HCT116 (cell line): ENCODE data around the gene PARP12. TPM values are rescaled to one million over a fixed set of nuclear protein-coding genes. Genes with fewer than 3 reads are reported as not detected.

ENCODE experiments used
- ATAC-seq: fragments of 200-7000 bp; cut with Tn5 transposase; 2 replicates; pipeline ENCODE4 v1.9.1; 2020; ENCODE audit warnings: mild to moderate bottlenecking, moderate library complexity
- BruUV-seq: library from RNA; stranded (reverse); fragments of 400-500 nt; replicated peaks from 2 replicates; lab custom pipeline; 2021; lab: Mats Ljungman, UMichigan
- CTCF ChIA-PET: fragments of 300-600 bp; sonication (Branson Sonifier 250); formaldehyde crosslinking; loops from one replicate; lab custom pipeline; 2021; ENCODE audit warnings: antibody characterized with exemption; lab: Charles Lee
- POLR2A ChIA-PET: fragments of 300-600, 350-600 bp; sonication (Branson Sonifier 250); formaldehyde crosslinking; loops from one replicate; lab custom pipeline; 2021; ENCODE audit warnings: antibody characterized with exemption; lab: Charles Lee
- RAD21 ChIA-PET, 2 experiments: fragments of 300-600 bp; sonication (Branson Sonifier 250); formaldehyde crosslinking; loops; one replicate each; lab custom pipeline; 2023; ENCODE audit warnings: low total read pairs in 2 of 2; ENCODE audit not compliant: uncharacterized antibody in 2 of 2, unreplicated experiment in 2 of 2, low non-redundant PET in 1 of 2; lab: Charles Lee
- DNase-seq: peaks from one replicate; pipeline ENCODE4 v3.0.0-alpha.2; 2010; ENCODE audit warnings: low read depth, low spot score
- H2AFZ ChIP-seq: fragments of 200-600 bp; shearing (Covaris generic), sonication (generic); 2 replicates; pipeline ENCODE4 v1.6.1; 2017; ENCODE audit warnings: low read depth, mixed run types, mixed read lengths, antibody characterized with exemption, low read length; ENCODE audit not compliant: poor library complexity, severe bottlenecking
- H3K27ac ChIP-seq: 2 replicates; pipeline ENCODE4 v1.5.1; 2012; ENCODE audit warnings: low read depth, low read length
- H3K27me3 ChIP-seq: fragments of 200-600 bp; sonication (generic); 2 replicates; pipeline ENCODE4 v1.6.1; 2016; ENCODE audit warnings: mixed run types, low read length, mixed read lengths; ENCODE audit not compliant: insufficient read depth
- H3K36me3 ChIP-seq, 2 experiments: fragments of 200-500 bp in 1 of 2; fragments of 200-600 bp in 1 of 2; sonication (Bioruptor generic) in 1 of 2; sonication (generic) in 1 of 2; 2 replicates each; pipeline versions ENCODE4 v1.5.1 to v1.6.1; 2014 to 2016; ENCODE audit warnings: low read length in 2 of 2, inconsistent platforms in 1 of 2, mixed read lengths in 1 of 2, mixed run types in 1 of 2; ENCODE audit not compliant: insufficient read depth in 2 of 2, control insufficient read depth in 1 of 2
- H3K4me1 ChIP-seq, 2 experiments: fragments of 200-600 bp in 1 of 2; sonication (generic) in 1 of 2; 2 replicates each; pipeline versions ENCODE4 v1.5.1 to v1.6.1; 2012 to 2017; ENCODE audit warnings: low read length in 2 of 2, inconsistent platforms in 1 of 2, mild to moderate bottlenecking in 1 of 2, mixed read lengths in 1 of 2, mixed run types in 1 of 2, moderate library complexity in 1 of 2; ENCODE audit not compliant: insufficient read depth in 2 of 2, control insufficient read depth in 1 of 2
- H3K4me2 ChIP-seq: fragments of 200-600 bp; sonication (generic); 2 replicates; pipeline ENCODE4 v1.6.1; 2017; ENCODE audit warnings: mixed run types, low read length, mixed read lengths
- H3K4me3 ChIP-seq, 2 experiments: fragments of 200-600 bp in 1 of 2; sonication (generic) in 1 of 2; replicated peaks in 1 of 2; 2 replicates each; pipeline ENCODE4 v1.5.1; 2011 to 2016; ENCODE audit warnings: low read length in 2 of 2, control low read depth in 1 of 2, low read depth in 1 of 2, mild to moderate bottlenecking in 1 of 2, mixed read lengths in 1 of 2, mixed run types in 1 of 2
- H3K79me2 ChIP-seq: fragments of 200-600 bp; sonication (generic); 2 replicates; pipeline ENCODE4 v1.6.1; 2017; ENCODE audit warnings: mild to moderate bottlenecking, mixed run types, low read length, moderate library complexity, mixed read lengths; ENCODE audit not compliant: insufficient read depth
- H3K9ac ChIP-seq: fragments of 200-600 bp; sonication (generic); 2 replicates; pipeline ENCODE4 v1.6.1; 2016; ENCODE audit warnings: low read length, mixed read lengths
- H3K9me2 ChIP-seq: fragments of 200-600 bp; sonication (generic), shearing (Covaris generic); 2 replicates; pipeline ENCODE4 v1.6.1; 2017; ENCODE audit warnings: mixed run types, mild to moderate bottlenecking, moderate library complexity; ENCODE audit not compliant: insufficient read depth
- H3K9me3 ChIP-seq, 2 experiments: fragments of 200-500 bp in 1 of 2; fragments of 200-600 bp in 1 of 2; sonication (Bioruptor generic) in 1 of 2; sonication (generic) in 1 of 2; 2 replicates each; pipeline ENCODE4 v1.6.1; 2014 to 2017; ENCODE audit warnings: low read length in 2 of 2, mixed read lengths in 2 of 2, inconsistent platforms in 1 of 2, low read depth in 1 of 2, mild to moderate bottlenecking in 1 of 2, mixed run types in 1 of 2, moderate library complexity in 1 of 2; ENCODE audit not compliant: control insufficient read depth in 1 of 2, insufficient read depth in 1 of 2
- H4K20me1 ChIP-seq: fragments of 200-600 bp; sonication (generic), shearing (Covaris generic); 2 replicates; pipeline ENCODE4 v1.6.1; 2017; ENCODE audit warnings: mixed run types, mild to moderate bottlenecking, moderate library complexity; ENCODE audit not compliant: insufficient read depth
- CEBPB ChIP-seq: IDR thresholded peaks from 2 replicates; pipeline ENCODE4 v1.6.1; 2012; ENCODE audit warnings: low read depth
- CTCF ChIP-seq, 3 experiments: fragments of 200-600 bp in 1 of 3; sonication (generic) in 1 of 3; IDR thresholded peaks in 2 of 3; conservative IDR thresholded peaks in 1 of 3; 2 replicates each; pipeline ENCODE4 v1.5.1; 2012 to 2017; ENCODE audit warnings: low read depth in 2 of 3, low read length in 2 of 3, antibody characterized with exemption in 1 of 3, borderline replicate concordance in 1 of 3, control low read depth in 1 of 3, mild to moderate bottlenecking in 1 of 3, mixed read lengths in 1 of 3, mixed run types in 1 of 3, moderate library complexity in 1 of 3; ENCODE audit not compliant: insufficient read depth in 1 of 3
- EGR1 ChIP-seq: IDR thresholded peaks from 2 replicates; pipeline ENCODE4 v1.6.1; 2012; ENCODE audit warnings: low read depth
- EZH2 ChIP-seq: fragments of 200-600 bp; sonication (generic); IDR thresholded peaks from 2 replicates; pipeline ENCODE4 v1.6.1; 2017; ENCODE audit warnings: antibody characterized with exemption, mixed run types
- FOSL1 ChIP-seq: IDR thresholded peaks from 2 replicates; pipeline ENCODE4 v1.6.1; 2012; ENCODE audit warnings: low read depth
- JUND ChIP-seq: IDR thresholded peaks from 2 replicates; pipeline ENCODE4 v1.6.1; 2012
- MAX ChIP-seq: IDR thresholded peaks from 2 replicates; pipeline ENCODE4 v1.6.1; 2012
- RAD21 ChIP-seq: IDR thresholded peaks from 2 replicates; pipeline ENCODE4 v1.6.1; 2012; ENCODE audit warnings: low read depth, mild to moderate bottlenecking
- REST ChIP-seq: IDR thresholded peaks from 2 replicates; pipeline ENCODE4 v1.6.1; 2012; ENCODE audit warnings: low read depth
- SIN3A ChIP-seq: IDR thresholded peaks from 2 replicates; pipeline ENCODE4 v1.6.1; 2012; ENCODE audit warnings: low read depth
- SP1 ChIP-seq: IDR thresholded peaks from 2 replicates; pipeline ENCODE4 v1.6.1; 2012; ENCODE audit warnings: low read depth
- YY1 ChIP-seq: IDR thresholded peaks from 2 replicates; pipeline ENCODE4 v1.6.1; 2011; ENCODE audit warnings: low read length, low read depth, moderate library complexity, mild to moderate bottlenecking; ENCODE audit not compliant: insufficient replicate concordance; ENCODE audit errors: extremely low read depth
- ZFX ChIP-seq: fragments of 450-650 bp; IDR thresholded peaks from 2 replicates; pipeline ENCODE4 v1.6.1; 2017
- ZNF274 ChIP-seq: fragments of 200-500 bp; sonication (Bioruptor generic); IDR thresholded peaks from 2 replicates; pipeline ENCODE4 v1.6.1; 2014; ENCODE audit warnings: mild to moderate bottlenecking, low read depth, low read length, inconsistent platforms
- intact Hi-C: fragments of 100-400 bp; cut with micrococcal nuclease; formaldehyde crosslinking; loops from 2 replicates; pipeline ENCODE4 v1.10.0; 2022
- total RNA-seq: library from RNA; stranded (reverse); gene quantifications from one replicate; pipeline ENCODE4 v1.2.1, GENCODE V29; 2021; ENCODE audit not compliant: unreplicated experiment

Gene PARP12
- total RNA-seq, 1 experiment from 2014 or later, result 17.7 TPM

- intact Hi-C loops, result no loop called here
- ChIA-PET POLR2A (no interaction called here), CTCF (interaction anchor here (1.2 kb wide), 1 partner anchor 583 kb away, joined by 4 read pairs; no protein-coding TSS in a partner anchor), RAD21 (interaction anchor here in 1 of 2 experiments (1.3 kb wide), 1 partner anchor 518 kb away, joined by 3 read pairs; no protein-coding TSS in a partner anchor)
- BruUV-seq, result no TSS peak
- Histone ChIP-seq H3K9me3 (no peaks in the 10 kb centered on the region), H3K9ac (no peak overlapping the region), H3K27me3 (no peaks in the 10 kb centered on the region), H3K9me2 (no peaks in the 10 kb centered on the region), H3K27ac (no peak overlapping the region), H4K20me1 (no peaks in the 10 kb centered on the region), H3K36me3 (no peaks in the 10 kb centered on the region), H3K4me3 (no peak overlapping the region), H3K4me1 (no peaks in the 10 kb centered on the region), H2AFZ (no peak overlapping the region), H3K4me2 (no peak overlapping the region), H3K79me2 (no peaks in the 10 kb centered on the region)
- DNase-seq (no peak), ATAC-seq (no peak)
- TF ChIP-seq SIN3A, result no peak
- no peak for TF ChIP-seq FOSL1
- TF ChIP-seq, all 23 proteins: peak for 0
These were observed 45.2 kb downstream of the PARP12 start for GRCh38 chr7:140017543-140017942.

GRCh38 chr7:140017034-140017433, 45.7 kb downstream of the PARP12 start:
- TF ChIP-seq FOSL1 (no peak), REST (no peak), EZH2 (no peak), ZFX (no peak), SIN3A (no peak), YY1 (no peak), MAX (no peak), EGR1 (no peak), ZNF274 (no peak), RAD21 (no peak), JUND (no peak), CEBPB (no peak), CTCF (IDR thresholded peaks at IDR 0.05 in 2 of 3, conservative IDR thresholded peaks at IDR 0.05 in 1 of 3; ENCODE audit: borderline replicate concordance in 1 of 3, insufficient read depth in 1 of 3, low read depth in 2 of 3, low read length in 2 of 3) (no peak), SP1 (no peak)
- Histone ChIP-seq H4K20me1 (no peaks in the 10 kb centered on the region), H3K9me3 (no peaks in the 10 kb centered on the region), H3K4me2 (no peak overlapping the region), H3K4me1 (no peaks in the 10 kb centered on the region), H3K27me3 (no peaks in the 10 kb centered on the region), H3K79me2 (no peaks in the 10 kb centered on the region), H3K9ac (no peak overlapping the region), H2AFZ (no peak overlapping the region), H3K27ac (no peak overlapping the region), H3K4me3 (no peak overlapping the region), H3K36me3 (no peaks in the 10 kb centered on the region), H3K9me2 (no peaks in the 10 kb centered on the region)
- no peak for DNase-seq
- intact Hi-C loops, result no loop called here
- ChIA-PET POLR2A (no interaction called here), RAD21 (no interaction called here), CTCF (no interaction called here)
- ATAC-seq, result no peak
- BruUV-seq, result no TSS peak
